Endothelial cell of umbilical vein (primary cell): ENCODE measurements around the gene HYOU1. TPM values are rescaled to one million over a fixed set of nuclear protein-coding genes. Genes with fewer than 3 reads are reported as not detected.

ENCODE experiments used
- BruUV-seq: library from RNA; stranded (reverse); fragments of 400-500 nt; replicated peaks from 2 replicates; lab custom pipeline; 2021; lab: Mats Ljungman, UMichigan
- CTCF ChIA-PET: fragments of 300-600, 350-600 bp; sonication (Branson Sonifier 250); formaldehyde crosslinking; loops from one replicate; lab custom pipeline; 2021; ENCODE audit warnings: antibody characterized with exemption, inconsistent platforms; lab: Charles Lee
- POLR2A ChIA-PET: fragments of 300-600, 350-600 bp; sonication (Branson Sonifier 250); formaldehyde crosslinking; loops from one replicate; lab custom pipeline; 2021; ENCODE audit warnings: antibody characterized with exemption, inconsistent platforms; lab: Charles Lee
- DNase-seq: peaks from one replicate; pipeline ENCODE4 v3.0.0-alpha.2; 2011; ENCODE audit warnings: low read depth, low spot score
- FAIRE-seq: peaks from 2 replicates; lab custom pipeline; 2011; peaks lifted over from hg19 to GRCh38; lab: Jason Lieb, UNC
- H2AFZ ChIP-seq: 2 replicates; pipeline ENCODE4 v1.6.0; 2012; ENCODE audit warnings: low read depth, low read length, control low read depth, inconsistent platforms
- H3K27ac ChIP-seq: 2 replicates; pipeline ENCODE4 v1.5.1; 2011; ENCODE audit warnings: low read depth, mild to moderate bottlenecking, control low read depth, low read length, moderate library complexity; ENCODE audit not compliant: insufficient read depth
- H3K27me3 ChIP-seq, 2 experiments: 2 replicates each; pipeline versions ENCODE4 v1.6.0 to v1.6.1; 2011; ENCODE audit warnings: low read length in 2 of 2, mixed read lengths in 1 of 2; ENCODE audit not compliant: control insufficient read depth in 2 of 2, insufficient read depth in 2 of 2
- H3K36me3 ChIP-seq, 2 experiments: 2 replicates in 1 of 2; 3 replicates in 1 of 2; pipeline ENCODE4 v1.5.1; 2011; ENCODE audit warnings: low read length in 2 of 2, mild to moderate bottlenecking in 1 of 2, moderate library complexity in 1 of 2; ENCODE audit not compliant: control insufficient read depth in 2 of 2, insufficient read depth in 2 of 2; ENCODE audit errors: extremely low read depth in 1 of 2
- H3K4me1 ChIP-seq: 3 replicates; pipeline ENCODE4 v1.5.1; 2011; ENCODE audit warnings: mild to moderate bottlenecking, low read length; ENCODE audit not compliant: control insufficient read depth, insufficient read depth; ENCODE audit errors: extremely low read depth
- H3K4me2 ChIP-seq: 2 replicates; pipeline ENCODE4 v1.6.1; 2011; ENCODE audit warnings: low read length, control low read depth, mixed read lengths; ENCODE audit not compliant: insufficient read depth
- H3K4me3 ChIP-seq, 3 experiments: fragments of 200-600 bp in 1 of 3; sonication (generic), shearing (Covaris generic) in 1 of 3; replicated peaks in 1 of 3; 2 replicates each; pipeline ENCODE4 v1.5.1; 2011 to 2016; ENCODE audit warnings: control low read depth in 3 of 3, low read length in 3 of 3, mild to moderate bottlenecking in 2 of 3, inconsistent platforms in 1 of 3, low read depth in 1 of 3, moderate library complexity in 1 of 3; ENCODE audit not compliant: insufficient read depth in 1 of 3
- H3K79me2 ChIP-seq: 2 replicates; pipeline ENCODE4 v1.6.0; 2012; ENCODE audit warnings: low read length, inconsistent platforms; ENCODE audit not compliant: control insufficient read depth, insufficient read depth
- H3K9ac ChIP-seq: replicated peaks from 2 replicates; pipeline ENCODE3; 2011; ENCODE audit warnings: low read length, control low read depth; ENCODE audit not compliant: insufficient read depth; ENCODE audit errors: extremely low read depth
- H3K9me1 ChIP-seq: replicated peaks from 3 replicates; pipeline ENCODE4 v1.6.0; 2011; ENCODE audit warnings: mild to moderate bottlenecking, low read length; ENCODE audit not compliant: control insufficient read depth, insufficient read depth; ENCODE audit errors: extremely low read depth
- H3K9me3 ChIP-seq: replicated peaks from 2 replicates; pipeline ENCODE4 v1.5.1; 2012; ENCODE audit warnings: low read length, inconsistent platforms; ENCODE audit not compliant: control insufficient read depth, insufficient read depth
- H4K20me1 ChIP-seq: replicated peaks from 2 replicates; pipeline ENCODE3; 2011; ENCODE audit warnings: mild to moderate bottlenecking, low read length; ENCODE audit not compliant: control insufficient read depth, insufficient read depth; ENCODE audit errors: extremely low read depth
- EZH2 ChIP-seq: IDR thresholded peaks from 2 replicates; pipeline ENCODE4 v1.6.1; 2012; ENCODE audit warnings: borderline replicate concordance, low read depth, mild to moderate bottlenecking, moderate library complexity, low read length, inconsistent platforms; ENCODE audit not compliant: severe bottlenecking
- FOS ChIP-seq: IDR thresholded peaks from 2 replicates; pipeline ENCODE4 v1.6.1; 2011; ENCODE audit warnings: mild to moderate bottlenecking, low read length, moderate library complexity, borderline replicate concordance; ENCODE audit not compliant: insufficient read depth
- GATA2 ChIP-seq: IDR thresholded peaks from 2 replicates; pipeline ENCODE4 v1.7.0; 2011; ENCODE audit warnings: low read depth, mild to moderate bottlenecking, moderate library complexity, mixed read lengths, low read length; ENCODE audit not compliant: insufficient read length, insufficient read depth
- JUN ChIP-seq: IDR thresholded peaks from 2 replicates; pipeline ENCODE4 v1.6.1; 2011; ENCODE audit warnings: borderline replicate concordance, low read depth; ENCODE audit not compliant: insufficient read length, insufficient read depth
- MYC ChIP-seq: IDR thresholded peaks from one replicate; pipeline ENCODE4 v1.6.1; 2011; ENCODE audit warnings: mild to moderate bottlenecking, low read depth, low read length
- POLR2A ChIP-seq: IDR thresholded peaks from 2 replicates; pipeline ENCODE4 v1.6.1; 2012; ENCODE audit warnings: low read depth, mild to moderate bottlenecking, control low read depth, low read length
- POLR2AphosphoS5 ChIP-seq: IDR thresholded peaks from 2 replicates; pipeline ENCODE4 v1.6.1; 2012; ENCODE audit warnings: low read depth, mild to moderate bottlenecking, control low read depth, low read length, moderate library complexity; ENCODE audit not compliant: insufficient read depth
- dilution Hi-C: fragments of 300-500 bp; cut with MboI; formaldehyde crosslinking; loops from one replicate; pipeline ENCODE4 v1.15.0; 2019; ENCODE audit warnings: low sequenced_read_pairs; ENCODE audit not compliant: extremely low pct_ligation_motif_present
- intact Hi-C: fragments of 100-400 bp; cut with micrococcal nuclease; formaldehyde crosslinking; loops from one replicate; pipeline ENCODE4 v1.10.0; 2022
- polyA plus RNA-seq, 4 experiments: library from polyadenylated mRNA; depleted of rRNA in 3 of 4; stranded (reverse) in 3 of 4; unstranded in 1 of 4; fragments of >200 nt; gene quantifications; 2 replicates each; pipeline versions ENCODE4 v1.2.1 to v1.2.3, GENCODE V29; 2011 to 2012; ENCODE audit warnings: missing spikeins in 1 of 4
- total RNA-seq: library from RNA; stranded (reverse); gene quantifications from 2 replicates; pipeline ENCODE4 v1.2.3, GENCODE V29; 2021
- TF ChIP-seq, protein P1 (sequence below): IDR thresholded peaks from 2 replicates; pipeline ENCODE4 v1.6.1; 2011; ENCODE audit not compliant: insufficient read depth, insufficient read length
- TF ChIP-seq, protein P2 (sequence below), 2 donors: IDR thresholded peaks; 1 replicate in 1 of 2; 2 replicates in 1 of 2; pipeline ENCODE4 v1.5.1; 2011; ENCODE audit warnings: low read length in 2 of 2, mild to moderate bottlenecking in 2 of 2, moderate library complexity in 2 of 2, control low read depth in 1 of 2, inconsistent platforms in 1 of 2, low read depth in 1 of 2; ENCODE audit not compliant: insufficient read depth in 1 of 2; ENCODE audit errors: extremely low read depth in 1 of 2

HYOU1 gene
- total and polyA plus RNA-seq, 2 donors (not counting 3 experiments of a cell fraction or from before 2014, with no cell fraction given), result 302 to 318 TPM

DNA sequence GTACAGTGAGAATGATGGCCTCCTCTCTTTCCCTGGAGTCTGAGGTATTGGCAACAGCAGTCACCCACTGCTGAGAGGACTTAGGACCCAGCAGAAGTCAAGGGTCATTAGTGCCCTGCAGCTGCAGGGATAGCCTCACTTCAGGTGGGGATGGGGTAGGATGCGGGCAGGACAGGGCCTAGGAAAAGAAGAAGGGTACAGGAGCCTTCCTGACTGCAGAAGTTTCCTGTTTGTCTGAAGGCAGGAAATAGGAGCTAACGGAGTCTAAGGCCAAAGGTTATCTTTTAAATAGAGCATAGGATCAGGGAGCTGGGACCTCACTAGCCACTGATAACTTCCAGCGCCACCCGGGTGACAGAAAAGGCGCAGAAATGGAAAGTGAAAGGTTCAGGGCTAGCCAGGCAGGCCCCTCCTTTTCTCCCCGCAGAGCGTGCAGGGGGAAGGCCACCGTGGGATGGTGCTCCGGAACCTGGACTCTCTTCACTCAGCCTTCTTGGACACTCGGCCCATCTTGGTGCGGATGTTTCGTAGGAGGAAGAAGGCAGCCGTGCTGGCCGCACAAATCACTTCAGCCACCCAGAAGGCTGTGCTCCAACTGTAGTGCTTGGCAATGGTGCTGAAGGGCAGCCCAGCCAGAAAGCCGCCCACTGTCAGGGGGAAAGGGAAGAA, 32.4 kb downstream of the HYOU1 start:
- Histone ChIP-seq H3K4me3 (no peak overlapping the region), H3K9ac (no peak overlapping the region), H2AFZ (no peak overlapping the region), H4K20me1 (no peaks in the 10 kb centered on the region), H3K4me1 (peaks cover 19% of the 10 kb centered on the region), H3K9me1 (no peaks in the 10 kb centered on the region), H3K4me2 (no peak overlapping the region), H3K79me2 (peaks cover 10% of the 10 kb centered on the region), H3K27ac (no peak overlapping the region), H3K36me3 (peaks cover 6 to 19% of the 10 kb centered on the region in 2 experiments), H3K9me3 (no peaks in the 10 kb centered on the region), H3K27me3 (no peaks in the 10 kb centered on the region)
- DNase-seq (no peak), FAIRE-seq (no peak)
- no TSS peak for BruUV-seq
- no peak for TF ChIP-seq FOS
- no peak for TF ChIP-seq MYC
- no peak for TF ChIP-seq GATA2
- ChIA-PET CTCF (interaction anchor here (1.0 to 1.1 kb wide), 2 partner anchors 27 to 314 kb away, joined by 3 read pairs; no protein-coding TSS in a partner anchor), POLR2A (no interaction called here)
- intact Hi-C loops (no loop called here), dilution Hi-C loops (no loop called here)

DNA sequence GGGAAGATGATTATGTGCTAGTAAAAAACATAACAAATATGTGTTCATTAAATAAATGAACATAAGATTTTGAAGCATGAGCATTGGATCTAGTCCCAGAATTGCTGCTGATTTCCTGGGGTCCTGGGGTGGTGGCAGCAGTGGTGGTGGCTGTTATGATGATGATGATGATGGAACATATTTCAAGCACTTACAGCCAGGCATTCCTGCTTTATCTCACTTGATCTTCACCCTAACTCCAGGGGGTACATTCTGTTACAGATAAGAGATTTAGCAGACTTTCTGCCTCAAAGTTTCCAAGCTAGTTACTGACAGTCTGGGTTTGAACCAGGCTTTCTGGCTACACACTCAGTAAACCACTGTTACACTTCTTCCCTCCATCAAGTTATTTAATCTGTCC, 33.3 kb downstream of the HYOU1 start:
- Histone ChIP-seq H3K9me3 (no peaks in the 10 kb centered on the region), H3K27ac (no peak overlapping the region), H3K27me3 (no peaks in the 10 kb centered on the region), H3K36me3 (peaks cover 6 to 19% of the 10 kb centered on the region in 2 experiments), H2AFZ (no peak overlapping the region), H3K4me1 (peaks cover 19% of the 10 kb centered on the region), H3K9me1 (no peaks in the 10 kb centered on the region), H3K79me2 (peaks cover 16% of the 10 kb centered on the region), H3K4me2 (no peak overlapping the region), H3K4me3 (no peak overlapping the region), H3K9ac (no peak overlapping the region), H4K20me1 (no peaks in the 10 kb centered on the region)
- intact Hi-C loops (no loop called here), dilution Hi-C loops (no loop called here)
- BruUV-seq, result no TSS peak
- TF ChIP-seq MYC (no peak), POLR2A (no peak), POLR2AphosphoS5 (no peak), FOS (no peak), EZH2 (no peak), JUN (no peak), GATA2 (no peak)
- TF ChIP-seq, protein P1, sequence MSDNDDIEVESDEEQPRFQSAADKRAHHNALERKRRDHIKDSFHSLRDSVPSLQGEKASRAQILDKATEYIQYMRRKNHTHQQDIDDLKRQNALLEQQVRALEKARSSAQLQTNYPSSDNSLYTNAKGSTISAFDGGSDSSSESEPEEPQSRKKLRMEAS, result no peak
- TF ChIP-seq, protein P2, sequence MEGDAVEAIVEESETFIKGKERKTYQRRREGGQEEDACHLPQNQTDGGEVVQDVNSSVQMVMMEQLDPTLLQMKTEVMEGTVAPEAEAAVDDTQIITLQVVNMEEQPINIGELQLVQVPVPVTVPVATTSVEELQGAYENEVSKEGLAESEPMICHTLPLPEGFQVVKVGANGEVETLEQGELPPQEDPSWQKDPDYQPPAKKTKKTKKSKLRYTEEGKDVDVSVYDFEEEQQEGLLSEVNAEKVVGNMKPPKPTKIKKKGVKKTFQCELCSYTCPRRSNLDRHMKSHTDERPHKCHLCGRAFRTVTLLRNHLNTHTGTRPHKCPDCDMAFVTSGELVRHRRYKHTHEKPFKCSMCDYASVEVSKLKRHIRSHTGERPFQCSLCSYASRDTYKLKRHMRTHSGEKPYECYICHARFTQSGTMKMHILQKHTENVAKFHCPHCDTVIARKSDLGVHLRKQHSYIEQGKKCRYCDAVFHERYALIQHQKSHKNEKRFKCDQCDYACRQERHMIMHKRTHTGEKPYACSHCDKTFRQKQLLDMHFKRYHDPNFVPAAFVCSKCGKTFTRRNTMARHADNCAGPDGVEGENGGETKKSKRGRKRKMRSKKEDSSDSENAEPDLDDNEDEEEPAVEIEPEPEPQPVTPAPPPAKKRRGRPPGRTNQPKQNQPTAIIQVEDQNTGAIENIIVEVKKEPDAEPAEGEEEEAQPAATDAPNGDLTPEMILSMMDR (IDR thresholded peaks at IDR 0.05; ENCODE audit: extremely low read depth in 1 of 2, insufficient read depth in 1 of 2, low read depth in 1 of 2, low read length in 2 of 2), result no peak
- POLR2A ChIA-PET, result no interaction called here
- CTCF ChIA-PET, result interaction anchor here (1.1 kb wide), 1 partner anchor 26 kb away, joined by 3 read pairs; no protein-coding TSS in a partner anchor
- DNase-seq (no peak), FAIRE-seq (no peak)
